Esophagus muscularis mucosa (tissue), 4 donors: ENCODE results near the gene VWA1.

ENCODE experiments used
- EP300 ChIP-seq: sonication (generic); formaldehyde crosslinking; IDR thresholded peaks from one replicate; pipeline ENCODE4 v1.6.1; 2017; ENCODE audit warnings: antibody characterized with exemption
- POLR2A ChIP-seq: fragments of 450-650 bp; IDR thresholded peaks from one replicate; pipeline ENCODE4 v1.6.1; 2017; ENCODE audit warnings: antibody characterized with exemption, moderate library complexity, mild to moderate bottlenecking, low read depth
- POLR2AphosphoS5 ChIP-seq, 2 donors: sonication (generic); formaldehyde crosslinking; IDR thresholded peaks; one replicate each; pipeline ENCODE4 v1.6.1; 2017; ENCODE audit warnings: antibody characterized with exemption in 2 of 2
- TF ChIP-seq, protein P1 (sequence below), 3 experiments: fragments of 200-600 bp in 2 of 3; fragments of 450-650 bp in 1 of 3; sonication (generic) in 2 of 3; IDR thresholded peaks; one replicate each; pipeline ENCODE4 v1.5.1; 2017 to 2019; ENCODE audit warnings: antibody characterized with exemption in 3 of 3, mild to moderate bottlenecking in 2 of 3, moderate library complexity in 1 of 3

- no peak for TF ChIP-seq POLR2AphosphoS5 (IDR thresholded peaks at IDR 0.05)
- TF ChIP-seq, protein P1, sequence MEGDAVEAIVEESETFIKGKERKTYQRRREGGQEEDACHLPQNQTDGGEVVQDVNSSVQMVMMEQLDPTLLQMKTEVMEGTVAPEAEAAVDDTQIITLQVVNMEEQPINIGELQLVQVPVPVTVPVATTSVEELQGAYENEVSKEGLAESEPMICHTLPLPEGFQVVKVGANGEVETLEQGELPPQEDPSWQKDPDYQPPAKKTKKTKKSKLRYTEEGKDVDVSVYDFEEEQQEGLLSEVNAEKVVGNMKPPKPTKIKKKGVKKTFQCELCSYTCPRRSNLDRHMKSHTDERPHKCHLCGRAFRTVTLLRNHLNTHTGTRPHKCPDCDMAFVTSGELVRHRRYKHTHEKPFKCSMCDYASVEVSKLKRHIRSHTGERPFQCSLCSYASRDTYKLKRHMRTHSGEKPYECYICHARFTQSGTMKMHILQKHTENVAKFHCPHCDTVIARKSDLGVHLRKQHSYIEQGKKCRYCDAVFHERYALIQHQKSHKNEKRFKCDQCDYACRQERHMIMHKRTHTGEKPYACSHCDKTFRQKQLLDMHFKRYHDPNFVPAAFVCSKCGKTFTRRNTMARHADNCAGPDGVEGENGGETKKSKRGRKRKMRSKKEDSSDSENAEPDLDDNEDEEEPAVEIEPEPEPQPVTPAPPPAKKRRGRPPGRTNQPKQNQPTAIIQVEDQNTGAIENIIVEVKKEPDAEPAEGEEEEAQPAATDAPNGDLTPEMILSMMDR (IDR thresholded peaks at IDR 0.05) = no peak
- no peak for TF ChIP-seq POLR2A
- no peak for TF ChIP-seq EP300
Measured at GRCh38 chr1:1463312-1463711, 27.8 kb downstream of the VWA1 start.
